Retina (tissue), 1 donor: ENCODE measurements around the gene HBB.
"Not testable (repeated sequence)": the region's sequence is repeated elsewhere in the genome, so short reads cannot be mapped to it uniquely, and the experiment has no call there.

Experiments
- DNase-seq: peaks from one replicate; pipeline ENCODE4 v3.0.0-alpha.2; 2016

Gene HBB

DNA sequence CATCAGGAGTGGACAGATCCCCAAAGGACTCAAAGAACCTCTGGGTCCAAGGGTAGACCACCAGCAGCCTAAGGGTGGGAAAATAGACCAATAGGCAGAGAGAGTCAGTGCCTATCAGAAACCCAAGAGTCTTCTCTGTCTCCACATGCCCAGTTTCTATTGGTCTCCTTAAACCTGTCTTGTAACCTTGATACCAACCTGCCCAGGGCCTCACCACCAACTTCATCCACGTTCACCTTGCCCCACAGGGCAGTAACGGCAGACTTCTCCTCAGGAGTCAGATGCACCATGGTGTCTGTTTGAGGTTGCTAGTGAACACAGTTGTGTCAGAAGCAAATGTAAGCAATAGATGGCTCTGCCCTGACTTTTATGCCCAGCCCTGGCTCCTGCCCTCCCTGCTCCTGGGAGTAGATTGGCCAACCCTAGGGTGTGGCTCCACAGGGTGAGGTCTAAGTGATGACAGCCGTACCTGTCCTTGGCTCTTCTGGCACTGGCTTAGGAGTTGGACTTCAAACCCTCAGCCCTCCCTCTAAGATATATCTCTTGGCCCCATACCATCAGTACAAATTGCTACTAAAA lies at the start of gene HBB:
HBB (minus strand) TSS at position 340 of the 579 bp plus-strand sequence; CDS start at position 290, 50 bp downstream.
- DNase-seq, result no peak

- DNase-seq, result no peak
Observed at GRCh38 chr11:5275369-5276110, 48.7 kb upstream of the HBB start.

DNA sequence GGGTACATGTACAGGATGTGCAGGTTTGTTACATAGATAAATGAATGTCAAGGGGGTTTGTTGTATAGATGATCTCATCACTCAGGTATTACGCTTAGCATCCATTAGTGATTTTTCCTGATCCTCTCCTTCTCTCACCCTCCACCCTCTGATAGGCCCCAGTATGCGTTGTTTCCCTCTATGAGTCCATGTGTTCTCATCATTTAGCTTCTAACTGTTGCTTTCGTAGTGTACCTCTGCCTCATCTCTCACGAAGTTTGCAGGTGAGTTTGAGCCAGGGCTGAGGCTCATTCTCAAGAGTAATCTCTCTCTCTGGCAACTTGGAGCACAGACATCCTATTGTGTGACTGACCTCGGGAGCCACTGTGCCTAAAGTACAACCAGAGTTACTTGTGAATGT lies 47.5 kb upstream of the HBB start:
- no peak for DNase-seq

DNA sequence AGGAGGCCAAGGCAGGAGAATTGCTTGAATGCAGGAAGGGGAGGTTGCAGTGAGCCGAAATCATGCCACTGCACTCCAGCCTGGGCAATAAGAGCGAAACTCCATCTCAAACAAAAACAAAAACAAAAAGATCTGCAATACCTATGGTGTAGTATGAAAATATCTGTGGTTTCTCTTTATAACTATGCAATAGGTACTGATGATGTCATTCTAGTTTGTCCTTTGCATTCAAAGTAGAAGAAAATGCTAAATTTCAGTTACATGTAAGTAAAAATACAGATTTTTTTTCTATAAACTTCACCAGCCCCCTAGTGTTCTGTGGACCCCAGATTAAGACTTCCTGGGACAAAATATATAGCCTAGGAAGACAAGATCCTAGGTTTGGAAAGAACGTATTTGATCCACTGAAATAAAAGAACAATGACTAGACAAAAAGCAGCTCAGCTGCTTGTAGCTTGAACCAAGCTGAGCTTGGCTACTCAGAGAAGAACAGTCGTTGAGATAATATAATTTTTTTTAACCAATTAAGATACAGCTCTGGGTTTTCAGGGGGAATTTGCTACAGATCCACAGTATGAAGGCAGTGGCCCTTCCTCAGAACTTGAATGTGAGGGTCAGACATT lies 45.6 kb upstream of the HBB start:
- no peak for DNase-seq

DNA sequence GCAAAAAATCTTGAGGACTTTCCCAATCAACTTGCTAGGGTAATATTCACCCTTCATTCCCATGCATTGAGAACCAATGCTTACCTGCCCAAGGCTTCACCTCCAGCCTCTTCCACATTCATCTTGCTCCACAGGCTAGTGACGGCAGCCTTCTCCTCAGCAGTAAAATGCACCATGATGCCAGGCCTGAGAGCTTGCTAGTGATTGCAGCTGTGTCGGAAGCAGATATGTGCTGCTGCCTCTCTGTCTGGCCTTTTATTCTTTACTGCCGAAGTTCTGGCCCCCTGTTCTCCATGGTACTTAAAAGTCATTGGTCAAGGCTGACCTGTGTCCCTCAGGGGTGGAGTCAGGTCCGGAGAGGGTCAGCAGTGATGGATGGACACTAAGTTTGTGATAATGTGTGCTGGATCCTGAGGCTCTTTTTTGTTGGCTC lies 42.9 kb upstream of the HBB start, which contains the start of gene HBE1:
HBE1 (minus strand) TSS at position 231 of the 433 bp plus-strand sequence; CDS start at position 176, 55 bp downstream.
- DNase-seq, result no peak

GRCh38 chr11:5267033-5267563 lies 40.2 kb upstream of the HBB start:
- no peak for DNase-seq

GRCh38 chr11:5266609-5267008 lies 39.7 kb upstream of the HBB start:
- no peak for DNase-seq

DNA sequence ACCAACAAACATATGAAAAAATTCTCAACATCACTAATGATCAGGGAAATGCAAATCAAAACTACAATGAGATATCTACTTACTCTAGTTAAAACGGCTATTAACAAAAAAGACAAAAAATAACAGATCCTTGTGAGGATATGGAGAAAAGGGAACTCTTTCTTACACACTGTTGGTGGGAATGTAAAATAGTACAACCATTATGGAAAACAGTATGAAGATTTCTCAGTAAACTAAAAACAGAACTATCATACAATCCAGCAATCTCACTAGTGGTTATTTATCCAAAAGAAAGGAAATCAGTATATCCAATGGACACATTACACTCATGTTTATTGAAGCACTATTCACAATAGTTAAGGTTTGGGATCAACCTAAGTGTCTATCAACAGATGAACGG lies 39.0 kb upstream of the HBB start:
- DNase-seq, result no peak

- no peak for DNase-seq
Observed at GRCh38 chr11:5258543-5259262, 31.8 kb upstream of the HBB start.

GRCh38 chr11:5257296-5257695 lies 30.4 kb upstream of the HBB start:
- no peak for DNase-seq

- not testable (repeated sequence) for DNase-seq
Observed at GRCh38 chr11:5254646-5255413, 28.0 kb upstream of the HBB start, which contains the start of gene HBG2. TSS of gene HBG2 (minus strand) at chr11:5254781. CDS start at chr11:5254728, 53 bp downstream.

DNA sequence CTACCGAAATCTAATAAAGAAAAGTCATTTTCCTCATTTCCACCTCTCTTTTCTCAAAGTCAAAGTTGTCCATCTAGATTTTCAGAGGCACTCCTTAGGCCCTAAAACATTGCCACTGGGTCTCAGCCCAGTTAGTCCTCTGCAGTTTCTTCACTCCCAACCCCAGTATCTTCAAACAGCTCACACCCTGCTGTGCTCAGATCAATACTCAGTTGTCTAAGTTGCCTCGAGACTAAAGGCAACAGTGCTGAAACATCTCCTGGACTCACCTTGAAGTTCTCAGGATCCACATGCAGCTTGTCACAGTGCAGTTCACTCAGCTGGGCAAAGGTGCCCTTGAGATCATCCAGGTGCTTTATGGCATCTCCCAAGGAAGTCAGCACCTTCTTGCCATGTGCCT lies 27.2 kb upstream of the HBB start:
- not testable (repeated sequence) for DNase-seq

DNA sequence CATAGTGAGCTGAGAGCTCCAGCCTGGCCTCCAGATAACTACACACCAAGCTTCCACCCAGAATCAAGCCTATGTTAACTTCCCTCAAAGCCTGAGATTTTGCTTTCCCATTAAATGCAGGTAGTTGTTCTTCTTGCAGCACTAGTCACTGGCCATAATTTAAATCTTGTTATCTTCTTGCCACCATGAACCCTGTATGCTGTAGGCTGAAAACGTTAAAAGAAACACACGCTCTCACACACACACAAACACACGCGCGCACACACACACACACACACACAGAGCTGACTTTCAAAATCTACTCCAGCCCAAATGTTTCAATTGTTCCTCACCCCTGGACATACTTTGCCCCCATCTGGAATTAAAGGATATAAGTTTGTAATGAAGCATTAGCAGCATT lies 26.6 kb upstream of the HBB start:
- DNase-seq, result not testable (repeated sequence)

- no peak for DNase-seq
Observed at GRCh38 chr11:5252919-5253265, 26.0 kb upstream of the HBB start.

- DNase-seq, result no peak
Observed at GRCh38 chr11:5252192-5252918, 25.5 kb upstream of the HBB start.

DNA sequence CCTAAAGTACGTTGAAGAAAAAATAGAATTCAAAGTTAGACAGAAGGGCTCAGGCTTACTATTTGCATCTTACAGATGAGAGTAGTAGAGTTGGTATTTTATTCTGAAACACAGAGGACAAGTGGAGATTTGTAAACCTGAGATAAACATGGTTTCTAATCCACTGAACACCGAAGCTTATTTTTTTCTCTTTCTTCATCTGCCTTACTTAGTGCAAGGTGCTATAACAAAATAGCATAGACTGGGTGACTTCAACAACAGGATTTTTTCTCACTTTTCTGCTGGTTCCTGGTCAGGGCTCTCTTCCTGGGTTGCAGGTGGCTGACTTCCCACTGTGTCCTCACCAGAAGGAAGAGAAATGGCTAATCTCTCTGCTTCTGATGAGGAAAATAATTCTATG lies 24.9 kb upstream of the HBB start:
- DNase-seq, result no peak

DNA sequence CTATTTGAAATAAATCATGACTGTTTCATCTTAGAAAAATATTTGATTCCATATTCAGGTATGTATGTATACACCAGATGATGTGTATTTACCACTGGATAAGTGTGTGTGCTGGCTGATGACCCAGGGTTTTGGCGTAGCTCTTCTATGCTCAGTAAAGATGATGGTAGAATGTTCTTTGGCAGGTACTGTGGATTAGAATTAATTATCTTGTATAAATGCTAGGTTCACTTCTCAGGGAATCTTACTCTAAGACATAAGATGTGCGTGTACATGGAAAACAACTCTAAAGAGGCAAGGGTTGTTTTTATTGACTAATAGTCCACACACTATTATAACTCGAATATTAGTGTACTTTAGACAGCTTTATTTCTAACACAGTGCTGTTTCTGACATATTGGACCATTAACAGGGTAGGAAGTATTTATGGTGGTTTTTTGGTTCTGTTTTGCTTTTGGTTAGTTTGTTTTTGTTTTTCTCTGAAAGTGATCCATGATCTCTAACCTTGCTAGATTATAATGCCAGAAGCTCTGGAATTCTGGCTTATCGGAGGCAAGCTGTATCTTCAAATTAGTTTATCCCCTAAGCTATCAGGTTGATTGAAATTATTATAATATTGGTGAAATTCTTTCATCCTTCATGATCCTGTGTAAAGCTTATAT lies 23.8 kb upstream of the HBB start:
- no peak for DNase-seq

DNA sequence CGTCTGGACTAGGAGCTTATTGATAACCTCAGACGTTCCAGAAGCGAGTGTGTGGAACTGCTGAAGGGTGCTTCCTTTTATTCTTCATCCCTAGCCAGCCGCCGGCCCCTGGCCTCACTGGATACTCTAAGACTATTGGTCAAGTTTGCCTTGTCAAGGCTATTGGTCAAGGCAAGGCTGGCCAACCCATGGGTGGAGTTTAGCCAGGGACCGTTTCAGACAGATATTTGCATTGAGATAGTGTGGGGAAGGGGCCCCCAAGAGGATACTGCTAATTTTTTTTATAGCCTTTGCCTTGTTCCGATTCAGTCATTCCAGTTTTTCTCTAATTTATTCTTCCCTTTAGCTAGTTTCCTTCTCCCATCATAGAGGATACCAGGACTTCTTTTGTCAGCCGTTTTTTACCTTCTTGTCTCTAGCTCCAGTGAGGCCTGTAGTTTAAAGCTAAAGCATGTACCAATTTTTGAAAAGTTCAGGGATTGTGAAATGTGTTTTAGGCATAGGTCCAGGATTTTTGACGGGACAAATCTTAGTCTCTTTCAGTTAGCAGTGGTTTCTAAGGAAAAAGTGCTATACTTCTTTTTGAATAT lies 23.0 kb upstream of the HBB start, which contains the start of gene HBG1:
HBG1 (minus strand) TSS at position 51 of the 590 bp plus-strand sequence. CDS start 53 bp downstream, outside the sequence.
- DNase-seq, result not testable (repeated sequence)

GRCh38 chr11:5248498-5248897 lies 21.6 kb upstream of the HBB start:
- DNase-seq, result not testable (repeated sequence)

DNA sequence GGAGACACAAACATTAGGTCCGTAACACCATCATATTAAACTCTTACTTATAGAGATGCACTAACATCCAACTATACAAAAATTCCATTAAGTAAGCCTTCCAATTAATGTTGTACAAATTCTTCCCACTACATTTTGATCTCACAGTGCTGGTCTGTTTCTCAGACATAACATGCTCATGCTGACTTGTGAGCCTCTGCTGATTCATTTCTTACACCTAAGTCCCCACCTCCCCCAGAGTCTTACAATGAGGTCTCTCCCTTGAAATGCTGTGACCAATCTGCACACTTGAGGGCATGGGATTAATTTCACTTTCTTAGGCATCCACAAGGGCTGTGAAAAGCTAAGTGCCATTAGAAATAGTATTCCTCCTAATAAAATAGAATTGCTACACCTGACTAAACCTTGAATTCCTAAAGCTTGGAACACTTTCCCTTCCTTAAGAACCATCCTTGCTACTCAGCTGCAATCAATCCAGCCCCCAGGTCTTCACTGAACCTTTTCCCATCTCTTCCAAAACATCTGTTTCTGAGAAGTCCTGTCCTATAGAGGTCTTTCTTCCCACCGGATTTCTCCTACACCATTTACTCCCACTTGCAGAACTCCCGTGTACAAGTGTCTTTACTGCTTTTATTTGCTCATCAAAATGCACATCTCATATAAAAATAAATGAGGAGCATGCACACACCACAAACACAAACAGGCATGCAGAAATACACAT lies 20.8 kb upstream of the HBB start:
- DNase-seq, result no peak
